IMR-90 (cell line): ENCODE results near the gene PLB1. TPM values are rescaled to one million over a fixed set of nuclear protein-coding genes. Genes with fewer than 3 reads are reported as not detected.

Experiments
- ATAC-seq: fragments of 200-7000 bp; cut with Tn5 transposase; 2 replicates; pipeline ENCODE4 v1.9.1; 2020; ENCODE audit warnings: low read depth, mild to moderate bottlenecking, moderate library complexity
- BruUV-seq: library from RNA; stranded (reverse); fragments of 400-500 nt; replicated peaks from 2 replicates; lab custom pipeline; 2021; lab: Mats Ljungman, UMichigan
- CTCF ChIA-PET: fragments of 300-600 bp; formaldehyde crosslinking; extraction: SDS; loops from one replicate; lab custom pipeline; 2021; ENCODE audit warnings: antibody characterized with exemption; lab: Yijun Ruan, JAX
- POLR2A ChIA-PET: fragments of 300-600 bp; sonication (Branson Sonifier 250); formaldehyde crosslinking; loops from one replicate; lab custom pipeline; 2022; ENCODE audit warnings: antibody characterized with exemption; ENCODE audit not compliant: unreplicated experiment; lab: Charles Lee
- DNase-seq: peaks from one replicate; pipeline ENCODE4 v3.0.0; 2013
- H2AFZ ChIP-seq: replicated peaks from 2 replicates; pipeline ENCODE3; 2013; ENCODE audit warnings: low read length, mild to moderate bottlenecking; ENCODE audit not compliant: poor library complexity
- H2AK5ac ChIP-seq: 2 replicates; pipeline ENCODE4 v1.6.1; 2013; ENCODE audit warnings: low read depth, low read length, inconsistent platforms
- H2AK9ac ChIP-seq: replicated peaks from 2 replicates; pipeline ENCODE3; 2013; ENCODE audit warnings: mild to moderate bottlenecking, low read depth, low read length, moderate library complexity; ENCODE audit not compliant: poor library complexity
- H2BK120ac ChIP-seq: 2 replicates; pipeline ENCODE4 v1.6.1; 2013; ENCODE audit warnings: low read depth, low read length, inconsistent platforms
- H2BK15ac ChIP-seq: 3 replicates; pipeline ENCODE4 v1.6.1; 2013; ENCODE audit warnings: low read depth, low read length, inconsistent platforms
- H2BK20ac ChIP-seq: 2 replicates; pipeline ENCODE4 v1.6.1; 2013; ENCODE audit warnings: low read depth, mild to moderate bottlenecking, inconsistent platforms, low read length, moderate library complexity
- H2BK5ac ChIP-seq: 2 replicates; pipeline ENCODE4 v1.6.1; 2013; ENCODE audit warnings: mild to moderate bottlenecking, low read depth, low read length, inconsistent platforms; ENCODE audit not compliant: poor library complexity, severe bottlenecking
- H3K14ac ChIP-seq: replicated peaks from 2 replicates; pipeline ENCODE4 v1.6.1; 2013; ENCODE audit warnings: low read depth, low read length, inconsistent platforms
- H3K18ac ChIP-seq: 2 replicates; pipeline ENCODE4 v1.6.1; 2013; ENCODE audit warnings: low read depth, low read length, control low read depth
- H3K23ac ChIP-seq: 2 replicates; pipeline ENCODE4 v1.6.1; 2013; ENCODE audit warnings: low read depth, low read length, inconsistent platforms
- H3K27ac ChIP-seq: 2 replicates; pipeline ENCODE4 v1.5.1; 2013; ENCODE audit warnings: mild to moderate bottlenecking, control low read depth, low read length; ENCODE audit not compliant: insufficient read depth
- H3K27me3 ChIP-seq: 2 replicates; pipeline ENCODE4 v1.6.1; 2013; ENCODE audit warnings: low read length; ENCODE audit not compliant: control insufficient read depth, insufficient read depth
- H3K36me3 ChIP-seq: 2 replicates; pipeline ENCODE4 v1.6.1; 2013; ENCODE audit warnings: low read length, mixed read lengths; ENCODE audit not compliant: control insufficient read depth, insufficient read depth
- H3K4ac ChIP-seq: 2 replicates; pipeline ENCODE4 v1.6.1; 2013; ENCODE audit warnings: low read depth, low read length, inconsistent platforms
- H3K4me1 ChIP-seq: 2 replicates; pipeline ENCODE4 v1.6.1; 2013; ENCODE audit warnings: low read length, mixed read lengths; ENCODE audit not compliant: control insufficient read depth, insufficient read depth
- H3K4me2 ChIP-seq: 2 replicates; pipeline ENCODE4 v1.6.1; 2013; ENCODE audit warnings: low read depth, mild to moderate bottlenecking, control low read depth, low read length, moderate library complexity
- H3K4me3 ChIP-seq: 2 replicates; pipeline ENCODE4 v1.5.1; 2013; ENCODE audit warnings: low read depth, mild to moderate bottlenecking, control low read depth, low read length, moderate library complexity; ENCODE audit not compliant: insufficient read depth
- H3K56ac ChIP-seq: 2 replicates; pipeline ENCODE4 v1.6.1; 2013; ENCODE audit warnings: low read length, inconsistent platforms; ENCODE audit not compliant: insufficient read depth; ENCODE audit errors: extremely low read depth
- H3K79me1 ChIP-seq, 2 experiments: 2 replicates each; pipeline ENCODE4 v1.6.1; 2013; ENCODE audit warnings: low read length in 2 of 2, inconsistent platforms in 1 of 2, low read depth in 1 of 2
- H3K9ac ChIP-seq: 2 replicates; pipeline ENCODE4 v1.6.1; 2013; ENCODE audit warnings: low read depth, low read length, control low read depth
- H3K9me1 ChIP-seq: 2 replicates; pipeline ENCODE4 v1.6.1; 2013; ENCODE audit warnings: low read length, inconsistent platforms; ENCODE audit not compliant: insufficient read depth
- H3K9me3 ChIP-seq: 2 replicates; pipeline ENCODE4 v1.6.1; 2013; ENCODE audit warnings: low read length; ENCODE audit not compliant: control insufficient read depth, insufficient read depth
- H4K20me1 ChIP-seq: 2 replicates; pipeline ENCODE4 v1.6.1; 2013; ENCODE audit warnings: low read length, inconsistent platforms; ENCODE audit not compliant: insufficient read depth
- H4K5ac ChIP-seq: 2 replicates; pipeline ENCODE4 v1.6.1; 2013; ENCODE audit warnings: mild to moderate bottlenecking, low read depth, low read length, control low read depth
- H4K8ac ChIP-seq, 2 experiments: 2 replicates each; pipeline ENCODE4 v1.6.1; 2013; ENCODE audit warnings: low read depth in 2 of 2, low read length in 2 of 2, control low read depth in 1 of 2, inconsistent platforms in 1 of 2
- H4K91ac ChIP-seq: 2 replicates; pipeline ENCODE4 v1.6.1; 2013; ENCODE audit warnings: low read depth, low read length, inconsistent platforms; ENCODE audit not compliant: insufficient read depth
- RCOR1 ChIP-seq: IDR thresholded peaks from 2 replicates; pipeline ENCODE4 v1.6.1; 2012; ENCODE audit warnings: mild to moderate bottlenecking, low read length, improper control_type of control experiment; ENCODE audit not compliant: insufficient replicate concordance
- WGBS, 2 experiments: methylation state at CpG; one replicate each; pipeline versions ENCODE4 v1.1.5 to v1.1.7; 2013; ENCODE audit warnings: missing lambda C conversion rate in 2 of 2; ENCODE audit not compliant: insufficient read length in 1 of 2; ENCODE audit errors: extremely low coverage in 2 of 2; 5-methylcytosine and 5-hydroxymethylcytosine counted together
- dilution Hi-C: fragments of 300-500 bp; cut with HindIII; formaldehyde crosslinking; loops from one replicate; pipeline ENCODE4 v1.14.3; 2018; ENCODE audit warnings: low sequenced_read_pairs; ENCODE audit not compliant: unreplicated experiment
- in situ Hi-C: fragments of 300-500 bp; cut with MboI; formaldehyde crosslinking; loops from 3 replicates; pipeline ENCODE4 v1.14.3; 2019; ENCODE audit warnings: low sequenced_read_pairs, inconsistent platforms, mixed read lengths
- intact Hi-C: fragments of 100-400 bp; cut with micrococcal nuclease; formaldehyde crosslinking; loops from 2 replicates; pipeline ENCODE4 v1.10.0; 2022
- polyA plus RNA-seq, 3 experiments: library from polyadenylated mRNA; depleted of rRNA; stranded (reverse); fragments of >200 nt; gene quantifications; 2 replicates each; pipeline ENCODE4 v1.2.3, GENCODE V29; 2012; ENCODE audit warnings: low replicate concordance in 1 of 3
- total RNA-seq: library from RNA; depleted of rRNA; stranded (reverse); fragments of >200 nt; gene quantifications from 2 replicates; pipeline ENCODE4 v1.2.3, GENCODE V29; 2012
- TF ChIP-seq, protein P1 (sequence below): conservative IDR thresholded peaks from 2 replicates; pipeline ENCODE4 v1.5.1; 2012; ENCODE audit warnings: mild to moderate bottlenecking, low read depth, low read length, improper control_type of control experiment

PLB1 gene
- total and polyA plus RNA-seq, 2 of the 4 experiments (the other 2 are of a cell fraction), result 0.74 to 0.90 TPM

DNA sequence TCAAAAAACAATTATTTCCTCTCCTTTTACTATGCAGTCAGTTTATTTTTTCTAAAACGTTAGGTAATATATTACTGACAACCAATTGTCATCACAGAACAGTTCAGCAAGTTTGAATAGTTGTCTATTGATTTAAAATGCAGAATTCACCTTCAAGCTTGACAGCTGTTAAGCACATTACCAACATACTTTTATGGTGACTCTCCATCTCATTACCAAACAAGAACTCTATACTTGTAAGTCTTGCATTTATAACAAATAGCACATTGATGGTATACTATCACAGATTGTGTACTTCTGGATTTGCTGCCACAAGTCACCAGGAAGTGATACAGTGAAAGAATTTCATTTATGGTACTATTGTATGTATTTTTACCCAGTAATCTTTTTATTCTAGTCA lies 156.4 kb downstream of the PLB1 start:
- DNase-seq (peak; percentile 78), ATAC-seq (peak; percentile 83)
- Histone ChIP-seq H3K9me1 (peaks cover 18% of the 10 kb centered on the region; the same call in 1 of the 2 replicates), H2BK5ac (no peak overlapping the region), H4K5ac (no peak overlapping the region), H3K36me3 (no peaks in the 10 kb centered on the region), H2BK15ac (no peak overlapping the region), H3K27me3 (no peaks in the 10 kb centered on the region), H2AK5ac (no peak overlapping the region), H3K4me1 (peaks cover 16% of the 10 kb centered on the region), H2AK9ac (no peak overlapping the region), H3K27ac (no peak overlapping the region), H3K23ac (no peak overlapping the region), H3K9ac (no peak overlapping the region), H3K9me3 (no peaks in the 10 kb centered on the region), H4K8ac (no peak overlapping the region), H2BK120ac (no peak overlapping the region), H3K79me1 (no peaks in the 10 kb centered on the region), H3K4me2 (no peak overlapping the region; the same call in 1 of the 2 replicates), H3K4ac (no peak overlapping the region), H4K20me1 (no peaks in the 10 kb centered on the region), H3K14ac (no peak overlapping the region), H3K18ac (no peak overlapping the region), H4K91ac (no peak overlapping the region), H3K4me3 (no peak overlapping the region), H2BK20ac (no peak overlapping the region), H2AFZ (no peak overlapping the region), H3K56ac (no peak overlapping the region)
- in situ Hi-C loops, result no loop called here
- no CpG with 5 or more reads among the region's 1 CpG for WGBS, 2 experiments
- BruUV-seq, result no TSS peak
- dilution Hi-C loops, result no loop called here
- ChIA-PET POLR2A (no interaction called here), CTCF (interaction anchor here (1.0 kb wide), 1 partner anchor 86 kb away, joined by 3 read pairs; no protein-coding TSS in a partner anchor)
- intact Hi-C loops, result no loop called here
- TF ChIP-seq RCOR1, result no peak
- TF ChIP-seq, protein P1, sequence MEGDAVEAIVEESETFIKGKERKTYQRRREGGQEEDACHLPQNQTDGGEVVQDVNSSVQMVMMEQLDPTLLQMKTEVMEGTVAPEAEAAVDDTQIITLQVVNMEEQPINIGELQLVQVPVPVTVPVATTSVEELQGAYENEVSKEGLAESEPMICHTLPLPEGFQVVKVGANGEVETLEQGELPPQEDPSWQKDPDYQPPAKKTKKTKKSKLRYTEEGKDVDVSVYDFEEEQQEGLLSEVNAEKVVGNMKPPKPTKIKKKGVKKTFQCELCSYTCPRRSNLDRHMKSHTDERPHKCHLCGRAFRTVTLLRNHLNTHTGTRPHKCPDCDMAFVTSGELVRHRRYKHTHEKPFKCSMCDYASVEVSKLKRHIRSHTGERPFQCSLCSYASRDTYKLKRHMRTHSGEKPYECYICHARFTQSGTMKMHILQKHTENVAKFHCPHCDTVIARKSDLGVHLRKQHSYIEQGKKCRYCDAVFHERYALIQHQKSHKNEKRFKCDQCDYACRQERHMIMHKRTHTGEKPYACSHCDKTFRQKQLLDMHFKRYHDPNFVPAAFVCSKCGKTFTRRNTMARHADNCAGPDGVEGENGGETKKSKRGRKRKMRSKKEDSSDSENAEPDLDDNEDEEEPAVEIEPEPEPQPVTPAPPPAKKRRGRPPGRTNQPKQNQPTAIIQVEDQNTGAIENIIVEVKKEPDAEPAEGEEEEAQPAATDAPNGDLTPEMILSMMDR, result no peak
